Hepatocyte (in vitro differentiated cells): Measurements from ENCODE around the gene MEF2D. TPM values are rescaled to one million over a fixed set of nuclear protein-coding genes. Genes with fewer than 3 reads are reported as not detected.

Experiments
- DNase-seq: peaks from one replicate; pipeline ENCODE4 v3.0.0-alpha.2; 2016; ENCODE audit warnings: low spot score
- H2AFZ ChIP-seq: fragments of 200-600 bp; sonication (generic); 2 replicates; pipeline ENCODE4 v1.6.0; 2016; ENCODE audit warnings: antibody characterized with exemption, mild to moderate bottlenecking
- H3K27ac ChIP-seq: fragments of 200-600 bp; sonication (generic); 2 replicates; pipeline ENCODE4 v1.5.1; 2016; ENCODE audit warnings: mild to moderate bottlenecking
- H3K27me3 ChIP-seq: fragments of 200-600 bp; sonication (generic); 2 replicates; pipeline ENCODE4 v1.6.1; 2016
- H3K36me3 ChIP-seq: fragments of 200-600 bp; sonication (generic); replicated peaks from 2 replicates; pipeline ENCODE4 v1.5.1; 2016; ENCODE audit warnings: low read depth; ENCODE audit not compliant: insufficient read depth
- H3K4me1 ChIP-seq: fragments of 200-600 bp; sonication (generic); 2 replicates; pipeline ENCODE4 v1.5.1; 2016; ENCODE audit warnings: mild to moderate bottlenecking, moderate library complexity; ENCODE audit not compliant: insufficient read depth
- H3K4me2 ChIP-seq: fragments of 200-600 bp; sonication (generic); 2 replicates; pipeline ENCODE4 v1.6.0; 2016
- H3K4me3 ChIP-seq: fragments of 200-600 bp; sonication (generic); 2 replicates; pipeline ENCODE4 v1.5.1; 2016; ENCODE audit warnings: mild to moderate bottlenecking
- H3K79me2 ChIP-seq: fragments of 200-600 bp; sonication (generic); 2 replicates; pipeline ENCODE4 v1.6.0; 2017; ENCODE audit warnings: mild to moderate bottlenecking
- H3K9me2 ChIP-seq: fragments of 200-600 bp; sonication (generic); replicated peaks from 2 replicates; pipeline ENCODE4 v1.6.0; 2017; ENCODE audit warnings: mild to moderate bottlenecking; ENCODE audit not compliant: insufficient read depth
- H3K9me3 ChIP-seq: fragments of 200-600 bp; sonication (generic); 2 replicates; pipeline ENCODE4 v1.5.1; 2016; ENCODE audit warnings: low read depth, mild to moderate bottlenecking
- H4K20me1 ChIP-seq: fragments of 200-600 bp; sonication (generic); 2 replicates; pipeline ENCODE4 v1.6.0; 2016; ENCODE audit warnings: mild to moderate bottlenecking; ENCODE audit not compliant: insufficient read depth, poor library complexity, severe bottlenecking
- EZH2 ChIP-seq: fragments of 200-600 bp; sonication (generic); IDR thresholded peaks from 2 replicates; pipeline ENCODE4 v1.6.1; 2016; ENCODE audit warnings: antibody characterized with exemption, mild to moderate bottlenecking, borderline replicate concordance
- EZH2phosphoT487 ChIP-seq: fragments of 200-600 bp; sonication (generic); IDR thresholded peaks from one replicate; pipeline ENCODE4 v1.6.1; 2018; ENCODE audit warnings: antibody characterized with exemption, mild to moderate bottlenecking, low read depth, moderate library complexity; ENCODE audit not compliant: unreplicated experiment, severe bottlenecking
- WGBS: methylation state at CpG from one replicate; pipeline ENCODE4 v1.1.6; 2016; ENCODE audit warnings: low lambda C conversion rate; ENCODE audit errors: missing lambda C conversion rate; 5-methylcytosine and 5-hydroxymethylcytosine counted together
- polyA plus RNA-seq: library from polyadenylated mRNA; unstranded; fragments of >200 nt; fragmentation: Nextera tagmentation; extraction: Ambion mirVana; gene quantifications from 2 replicates; pipeline ENCODE4 v1.2.1, GENCODE V29; 2016
- total RNA-seq: library from RNA; depleted of rRNA; stranded (reverse); fragments of >200 nt; gene quantifications from 2 replicates; pipeline ENCODE4 v1.2.3, GENCODE V29; 2014
- TF ChIP-seq, protein P1 (sequence below): fragments of 200-600 bp; sonication (generic); IDR thresholded peaks from 2 replicates; pipeline ENCODE4 v1.5.1; 2016; ENCODE audit warnings: antibody characterized with exemption, mild to moderate bottlenecking; ENCODE audit not compliant: poor library complexity

MEF2D gene
- total and polyA plus RNA-seq, 2 experiments from 2014 or later = 20.1 to 25.1 TPM

- no peaks in the 10 kb centered on the region for H3K36me3 ChIP-seq
- WGBS = 0% methylated on average over 2 of the region's 3 CpGs
- no peak overlapping the region for H2AFZ ChIP-seq
- no peak for DNase-seq
- H3K9me3 ChIP-seq = no peaks in the 10 kb centered on the region
- H4K20me1 ChIP-seq = no peaks in the 10 kb centered on the region
- H3K4me1 ChIP-seq = peaks cover 6% of the 10 kb centered on the region
- no peaks in the 10 kb centered on the region for H3K9me2 ChIP-seq
- H3K27ac ChIP-seq = no peak overlapping the region
- H3K4me2 ChIP-seq = no peak overlapping the region
- peaks cover 100% of the 10 kb centered on the region for H3K27me3 ChIP-seq
- TF ChIP-seq, protein P1, sequence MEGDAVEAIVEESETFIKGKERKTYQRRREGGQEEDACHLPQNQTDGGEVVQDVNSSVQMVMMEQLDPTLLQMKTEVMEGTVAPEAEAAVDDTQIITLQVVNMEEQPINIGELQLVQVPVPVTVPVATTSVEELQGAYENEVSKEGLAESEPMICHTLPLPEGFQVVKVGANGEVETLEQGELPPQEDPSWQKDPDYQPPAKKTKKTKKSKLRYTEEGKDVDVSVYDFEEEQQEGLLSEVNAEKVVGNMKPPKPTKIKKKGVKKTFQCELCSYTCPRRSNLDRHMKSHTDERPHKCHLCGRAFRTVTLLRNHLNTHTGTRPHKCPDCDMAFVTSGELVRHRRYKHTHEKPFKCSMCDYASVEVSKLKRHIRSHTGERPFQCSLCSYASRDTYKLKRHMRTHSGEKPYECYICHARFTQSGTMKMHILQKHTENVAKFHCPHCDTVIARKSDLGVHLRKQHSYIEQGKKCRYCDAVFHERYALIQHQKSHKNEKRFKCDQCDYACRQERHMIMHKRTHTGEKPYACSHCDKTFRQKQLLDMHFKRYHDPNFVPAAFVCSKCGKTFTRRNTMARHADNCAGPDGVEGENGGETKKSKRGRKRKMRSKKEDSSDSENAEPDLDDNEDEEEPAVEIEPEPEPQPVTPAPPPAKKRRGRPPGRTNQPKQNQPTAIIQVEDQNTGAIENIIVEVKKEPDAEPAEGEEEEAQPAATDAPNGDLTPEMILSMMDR = no peak
- no peak for TF ChIP-seq EZH2phosphoT487
- TF ChIP-seq EZH2 = no peak
- H3K79me2 ChIP-seq = no peaks in the 10 kb centered on the region
- H3K4me3 ChIP-seq = no peak overlapping the region
Measured at GRCh38 chr1:156430866-156431265, 69.7 kb downstream of the MEF2D start.

GRCh38 chr1:156430303-156430702 is 70.3 kb downstream of the MEF2D start:
- TF ChIP-seq EZH2phosphoT487 = no peak
- TF ChIP-seq EZH2 = no peak
- TF ChIP-seq, protein P1 = no peak
- Histone ChIP-seq H3K79me2 (no peaks in the 10 kb centered on the region), H3K36me3 (no peaks in the 10 kb centered on the region), H4K20me1 (no peaks in the 10 kb centered on the region), H3K27ac (no peak overlapping the region), H2AFZ (no peak overlapping the region), H3K4me1 (peaks cover under 1% of the 10 kb centered on the region), H3K27me3 (peaks cover 100% of the 10 kb centered on the region), H3K4me2 (no peak overlapping the region), H3K4me3 (no peak overlapping the region), H3K9me2 (no peaks in the 10 kb centered on the region), H3K9me3 (no peaks in the 10 kb centered on the region)
- 0% methylated on average over 3 of the region's 7 CpGs for WGBS
- DNase-seq = no peak

DNA sequence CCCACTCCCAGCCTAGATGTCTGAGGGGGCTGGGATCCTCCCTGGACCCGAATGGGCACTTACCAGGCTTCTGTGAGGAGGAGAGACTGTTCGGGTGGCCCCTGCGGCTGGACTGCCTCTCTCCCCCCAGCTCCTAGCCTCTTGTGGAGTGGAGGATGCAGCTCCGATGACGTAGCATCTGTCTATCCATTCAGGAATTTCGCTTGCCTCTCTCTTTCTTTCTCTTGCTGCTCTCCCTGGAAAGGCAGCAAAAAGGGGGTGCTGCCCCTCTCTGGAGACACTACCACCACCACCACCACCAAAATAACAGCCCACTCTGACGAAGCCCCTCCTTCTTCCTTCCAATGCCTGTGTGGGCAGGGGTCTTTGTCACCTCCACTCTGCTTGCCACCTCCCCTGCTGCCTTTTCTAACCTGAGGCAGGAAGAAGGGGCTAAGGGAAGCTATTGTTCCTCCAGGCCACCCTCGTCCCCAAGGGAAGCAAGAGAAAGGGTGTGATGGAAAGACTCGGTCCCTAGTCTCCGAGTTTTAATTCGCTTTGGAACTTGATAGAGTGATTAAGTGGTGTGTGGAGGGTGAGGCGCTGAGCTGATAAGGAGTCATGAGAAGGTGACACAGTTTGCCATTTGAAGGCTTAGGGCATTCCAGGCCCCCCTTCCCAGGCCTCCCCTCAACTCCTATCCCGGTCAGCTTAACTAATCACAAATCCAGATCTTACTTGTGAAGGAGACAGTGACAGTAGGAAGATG is 71.1 kb downstream of the MEF2D start:
- H3K9me2 ChIP-seq = no peaks in the 10 kb centered on the region

More for the DNA sequence above, 71.1 kb downstream of the MEF2D start:
- Histone ChIP-seq H3K79me2 (no peaks in the 10 kb centered on the region), H3K36me3 (no peaks in the 10 kb centered on the region), H2AFZ (no peak overlapping the region), H3K4me1 (no peaks in the 10 kb centered on the region), H3K4me3 (no peak overlapping the region), H3K27me3 (peaks cover 100% of the 10 kb centered on the region), H4K20me1 (no peaks in the 10 kb centered on the region), H3K4me2 (no peak overlapping the region), H3K27ac (no peak overlapping the region), H3K9me3 (no peaks in the 10 kb centered on the region)
- DNase-seq = no peak
- WGBS = 6% methylated on average over 13 of the region's 13 CpGs
- TF ChIP-seq, protein P1 = no peak
- TF ChIP-seq EZH2 = peak; percentile 31
